Measurements from ENCODE around the gene DHDDS.

DHDDS gene

GRCh38 chr1:26411624-26412074, 20.5 kb upstream of the DHDDS start:
- ChIA-PET CTCF (no interaction called here), POLR2A (no interaction called here)
- TF ChIP-seq MEIS1 (CRISPR knock-in tag; IDR thresholded peaks at IDR 0.05; ENCODE audit: borderline replicate concordance) = no peak
- Histone ChIP-seq H3K27ac (ENCODE audit: extremely low read depth, low read depth, low read length) (no peak overlapping the region), H3K4me3 (ENCODE audit: low read depth, low read length) (no peak overlapping the region), H3K9me3 (ENCODE audit: control insufficient read depth, insufficient read depth, low read depth, low read length) (no peaks in the 10 kb centered on the region), H3K4me1 (ENCODE audit: control insufficient read depth, insufficient read depth, low read length) (no peaks in the 10 kb centered on the region), H3K36me3 (ENCODE audit: control insufficient read depth in 2 of 2, insufficient read depth in 1 of 2, low read length in 2 of 2) (no peaks in the 10 kb centered on the region)

GRCh38 chr1:26412180-26412840, 19.8 kb upstream of the DHDDS start:
- POLR2A ChIA-PET = no interaction called here

More at GRCh38 chr1:26412180-26412840, 19.8 kb upstream of the DHDDS start:
- Histone ChIP-seq H3K4me1 (ENCODE audit: control insufficient read depth, insufficient read depth, low read length) (no peaks in the 10 kb centered on the region), H3K9me3 (ENCODE audit: control insufficient read depth, insufficient read depth, low read depth, low read length) (no peaks in the 10 kb centered on the region), H3K36me3 (ENCODE audit: control insufficient read depth in 2 of 2, insufficient read depth in 1 of 2, low read length in 2 of 2) (no peaks in the 10 kb centered on the region), H3K27ac (ENCODE audit: extremely low read depth, low read depth, low read length) (no peak overlapping the region), H3K4me3 (ENCODE audit: low read depth, low read length) (no peak overlapping the region)
- TF ChIP-seq PRDM2 (tag by site-specific recombination; IDR thresholded peaks at IDR 0.05; ENCODE audit: borderline replicate concordance) (no peak), ZNF132 (tag by site-specific recombination; IDR thresholded peaks at IDR 0.05; ENCODE audit: borderline replicate concordance) (no peak), ZNF571 (tag by site-specific recombination; IDR thresholded peaks at IDR 0.05) (no peak), ZFP3 (tag by site-specific recombination; IDR thresholded peaks at IDR 0.05; ENCODE audit: low read depth) (no peak), WT1 (tag by site-specific recombination; IDR thresholded peaks at IDR 0.05) (peak; percentile 64), HOXA7 (CRISPR knock-in tag; IDR thresholded peaks at IDR 0.05; ENCODE audit: borderline replicate concordance) (no peak), ZFHX2 (tag by site-specific recombination; conservative IDR thresholded peaks at IDR 0.05) (0 out of 2 replicates have a peak, but pooled peaks have one; percentile 11), ZNF768 (tag by site-specific recombination; IDR thresholded peaks at IDR 0.05) (no peak), ZNF488 (tag by site-specific recombination; IDR thresholded peaks at IDR 0.05) (no peak), EGR2 (tag by site-specific recombination; IDR thresholded peaks at IDR 0.05; ENCODE audit: low read depth) (no peak; the same call in 1 of the 2 replicates), ZNF792 (tag by site-specific recombination; IDR thresholded peaks at IDR 0.05) (no peak), ZNF596 (tag by site-specific recombination; IDR thresholded peaks at IDR 0.05) (no peak), GLIS2 (tag by site-specific recombination; IDR thresholded peaks at IDR 0.05) (no peak)
- CTCF ChIA-PET = interaction anchor here (0.7 to 0.9 kb wide), 2 partner anchors 38 to 48 kb away, joined by 3 read pairs; no protein-coding TSS in a partner anchor

Measured in HEK293 (cell line).